GM19467 (cell line): ENCODE data around the gene AJM1.
"Not testable (repeated sequence)": the region's sequence is repeated elsewhere in the genome, so short reads cannot be mapped to it uniquely, and the experiment has no call there.

Experiments
- ATAC-seq: cut with Tn5 transposase; IDR thresholded peaks from one replicate; pipeline ENCODE4 v1.9.1; 2021; ENCODE audit warnings: mild to moderate bottlenecking, moderate library complexity; ENCODE audit not compliant: unreplicated experiment

AJM1 gene

GRCh38 chr9:136829981-136830885, 12.0 kb upstream of the AJM1 start:
- no peak for ATAC-seq

- ATAC-seq, result no peak
These were observed 11.1 kb upstream of the AJM1 start for GRCh38 chr9:136831002-136831719.

- no peak for ATAC-seq
These were observed 10.6 kb upstream of the AJM1 start for GRCh38 chr9:136831720-136832104.

GRCh38 chr9:136832581-136832980, 9.7 kb upstream of the AJM1 start:
- no peak for ATAC-seq

- not testable (repeated sequence) for ATAC-seq
These were observed 8.8 kb upstream of the AJM1 start for GRCh38 chr9:136833381-136834048.

- ATAC-seq, result no peak
These were observed 6.9 kb upstream of the AJM1 start for GRCh38 chr9:136835162-136835931.

GRCh38 chr9:136835932-136836904, 6.1 kb upstream of the AJM1 start:
- no peak for ATAC-seq

GRCh38 chr9:136837146-136837855, 5.0 kb upstream of the AJM1 start:
- ATAC-seq, result no peak

- not testable (repeated sequence) for ATAC-seq
These were observed 4.4 kb upstream of the AJM1 start for GRCh38 chr9:136837856-136838277.

- ATAC-seq, result no peak
These were observed 3.7 kb upstream of the AJM1 start for GRCh38 chr9:136838314-136839228.

- ATAC-seq, result no peak
These were observed 2.8 kb upstream of the AJM1 start for GRCh38 chr9:136839229-136840139.

GRCh38 chr9:136840140-136840876, 2.0 kb upstream of the AJM1 start:
- no peak for ATAC-seq

GRCh38 chr9:136840877-136841645, 1.2 kb upstream of the AJM1 start:
- ATAC-seq, result no peak

- not testable (repeated sequence) for ATAC-seq
These were observed 465 bp upstream of the AJM1 start for GRCh38 chr9:136841646-136842379.
